ENCODE data around the gene TMEM131.

Gene TMEM131

GRCh38 chr2:97999536-97999935 lies 3.8 kb upstream of the TMEM131 start:
- 90% methylated on average over 3 of the region's 3 CpGs for WGBS
- H3K9ac ChIP-seq (ENCODE audit: low read depth, low read length): no peak overlapping the region

DNA sequence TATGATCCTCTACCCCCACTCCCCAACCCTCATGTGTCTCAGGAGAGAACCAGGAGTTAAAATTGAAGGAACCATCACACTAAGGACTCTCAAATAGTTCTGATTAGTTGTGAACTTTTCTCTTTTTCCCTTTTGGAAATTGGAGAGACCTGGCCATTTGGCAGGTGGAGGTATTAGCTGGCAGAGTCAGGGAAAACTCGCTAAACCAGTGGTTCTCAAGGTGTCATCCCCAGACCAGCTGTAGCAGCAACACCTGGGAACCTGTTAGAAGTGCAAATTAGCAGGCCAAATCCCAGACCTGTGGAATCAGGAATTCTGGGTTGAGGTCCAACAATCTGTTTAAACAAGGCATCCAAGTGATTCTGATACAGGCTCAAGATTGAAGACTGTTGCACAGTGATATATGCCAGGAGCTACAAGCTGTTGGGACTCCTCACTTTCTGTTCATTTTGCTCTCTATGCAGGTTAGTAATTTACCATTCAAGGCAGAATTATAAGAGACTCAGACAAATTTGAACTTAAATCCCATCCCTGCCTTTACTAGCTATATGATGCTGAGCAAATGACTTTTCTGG lies 2.8 kb upstream of the TMEM131 start:
- Histone ChIP-seq H3K9ac (ENCODE audit: low read depth, low read length) (no peak overlapping the region), H3K4me3 (ENCODE audit: low read length) (no peak overlapping the region), H3K27ac (ENCODE audit: low read depth, low read length) (no peak overlapping the region), H3K27me3 (ENCODE audit: insufficient read depth, low read length) (no peaks in the 10 kb centered on the region), H3K9me3 (ENCODE audit: insufficient read depth, low read depth, low read length) (no peaks in the 10 kb centered on the region), H3K4me1 (ENCODE audit: insufficient read depth, low read length) (peaks cover 12% of the 10 kb centered on the region), H3K36me3 (ENCODE audit: insufficient read depth, low read length) (no peaks in the 10 kb centered on the region)
- WGBS: 90% methylated on average over 1 of the region's 1 CpG

More at GRCh38 chr2:97999536-97999935, 3.8 kb upstream of the TMEM131 start:
- Histone ChIP-seq H3K9me3 (ENCODE audit: insufficient read depth, low read depth, low read length) (no peaks in the 10 kb centered on the region), H3K27me3 (ENCODE audit: insufficient read depth, low read length) (no peaks in the 10 kb centered on the region), H3K27ac (ENCODE audit: low read depth, low read length) (no peak overlapping the region), H3K36me3 (ENCODE audit: insufficient read depth, low read length) (no peaks in the 10 kb centered on the region), H3K4me1 (ENCODE audit: insufficient read depth, low read length) (peaks cover 2% of the 10 kb centered on the region; the same call in 1 of the 2 replicates), H3K4me3 (ENCODE audit: low read length) (no peak overlapping the region)

DNA sequence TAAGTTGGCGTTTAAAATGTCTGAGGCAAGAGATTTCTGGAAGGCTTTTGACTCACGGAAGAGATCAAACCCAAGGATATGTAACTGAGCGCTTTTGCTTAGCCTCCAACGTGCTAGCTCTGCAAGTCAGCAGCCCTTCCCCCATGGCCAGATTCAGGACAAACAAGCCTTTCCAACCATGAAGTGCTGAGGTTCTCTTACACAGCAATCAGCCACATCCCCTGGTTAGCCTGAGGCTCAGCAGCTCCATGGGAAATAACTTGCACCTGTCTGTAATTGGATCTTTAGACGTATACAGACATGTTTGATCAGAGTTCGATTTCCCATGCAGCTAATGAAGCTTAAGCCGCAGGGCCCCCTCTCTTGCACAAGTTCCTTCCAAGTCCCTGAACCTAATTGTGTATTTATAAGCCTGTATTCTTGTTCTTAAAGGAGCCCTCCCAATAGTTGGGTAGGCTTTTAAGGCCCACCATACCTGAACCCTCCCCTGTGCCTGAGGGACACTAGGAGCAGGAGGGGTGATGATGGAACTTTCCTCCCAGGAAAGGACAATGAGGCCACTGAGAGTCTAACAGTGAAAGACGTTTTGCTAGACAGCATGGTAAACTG lies 2.1 kb upstream of the TMEM131 start:
- H3K4me3 ChIP-seq (ENCODE audit: low read length): no peak overlapping the region
- no peaks in the 10 kb centered on the region for H3K27me3 ChIP-seq (ENCODE audit: insufficient read depth, low read length)
- WGBS: 84% methylated on average over 8 of the region's 8 CpGs
- no peaks in the 10 kb centered on the region for H3K9me3 ChIP-seq (ENCODE audit: insufficient read depth, low read depth, low read length)
- H3K36me3 ChIP-seq (ENCODE audit: insufficient read depth, low read length): no peaks in the 10 kb centered on the region
- no peak overlapping the region for H3K9ac ChIP-seq (ENCODE audit: low read depth, low read length)
- no peak overlapping the region for H3K27ac ChIP-seq (ENCODE audit: low read depth, low read length)
- H3K4me1 ChIP-seq (ENCODE audit: insufficient read depth, low read length): peaks cover 15% of the 10 kb centered on the region

GRCh38 chr2:97996679-97997078 lies 931 bp upstream of the TMEM131 start:
- 93% methylated on average over 18 of the region's 19 CpGs for WGBS
- Histone ChIP-seq H3K27me3 (ENCODE audit: insufficient read depth, low read length) (no peaks in the 10 kb centered on the region), H3K36me3 (ENCODE audit: insufficient read depth, low read length) (no peaks in the 10 kb centered on the region), H3K4me1 (ENCODE audit: insufficient read depth, low read length) (peaks cover 15% of the 10 kb centered on the region), H3K9ac (ENCODE audit: low read depth, low read length) (no peak overlapping the region), H3K27ac (ENCODE audit: low read depth, low read length) (no peak overlapping the region), H3K9me3 (ENCODE audit: insufficient read depth, low read depth, low read length) (no peaks in the 10 kb centered on the region), H3K4me3 (ENCODE audit: low read length) (peak overlapping the region; percentile 92)

DNA sequence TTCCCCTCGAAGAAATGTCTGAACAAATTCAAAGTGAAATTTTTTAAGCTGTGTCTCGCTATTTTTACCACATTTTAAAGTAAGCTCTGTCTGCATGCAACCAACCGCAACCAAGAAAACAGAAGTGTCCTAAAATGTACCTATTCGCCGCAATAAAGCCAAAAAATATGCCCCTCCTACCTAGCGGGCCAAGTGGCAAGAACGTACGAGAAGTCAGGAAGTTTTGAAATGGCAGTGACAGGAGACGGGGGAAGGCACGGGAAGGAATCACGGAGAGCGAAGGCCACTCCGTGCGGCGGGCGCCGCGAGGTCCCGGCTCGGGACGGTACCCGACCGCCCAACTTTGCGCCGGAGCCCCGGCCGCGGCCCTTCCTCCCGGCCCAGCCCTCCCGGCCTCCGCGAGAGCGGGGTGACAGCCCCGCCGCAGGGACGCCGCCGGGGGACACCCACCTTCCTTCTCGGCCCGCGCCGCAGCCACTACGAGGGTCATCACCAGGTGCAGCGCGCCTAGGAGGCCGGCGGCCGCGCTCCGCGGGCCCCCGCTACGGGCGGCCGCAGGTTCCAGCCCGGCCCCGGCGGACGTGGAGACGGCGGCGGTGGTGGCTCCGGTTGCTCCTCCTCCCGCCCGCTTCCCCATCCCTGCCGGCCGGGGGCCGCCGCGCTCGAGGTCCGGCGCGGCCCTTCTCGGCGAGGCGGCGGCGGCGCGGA lies 568 bp downstream of the TMEM131 start:
- H3K27me3 ChIP-seq (ENCODE audit: insufficient read depth, low read length): no peaks in the 10 kb centered on the region
- H3K36me3 ChIP-seq (ENCODE audit: insufficient read depth, low read length): no peaks in the 10 kb centered on the region
- H3K9ac ChIP-seq (ENCODE audit: low read depth, low read length): peak overlapping the region; percentile 92
- WGBS: under 1% methylated on average over 81 of the region's 81 CpGs
- peak overlapping the region; percentile 92 for H3K4me3 ChIP-seq (ENCODE audit: low read length)
- peaks cover 21% of the 10 kb centered on the region for H3K4me1 ChIP-seq (ENCODE audit: insufficient read depth, low read length)
- H3K9me3 ChIP-seq (ENCODE audit: insufficient read depth, low read depth, low read length): no peaks in the 10 kb centered on the region
- peak overlapping the region; percentile 97 for H3K27ac ChIP-seq (ENCODE audit: low read depth, low read length)

GRCh38 chr2:97994476-97994875 lies 1.3 kb downstream of the TMEM131 start:
- no peaks in the 10 kb centered on the region for H3K9me3 ChIP-seq (ENCODE audit: insufficient read depth, low read depth, low read length)
- 12% methylated on average over 3 of the region's 4 CpGs for WGBS
- peaks cover 21% of the 10 kb centered on the region for H3K4me1 ChIP-seq (ENCODE audit: insufficient read depth, low read length)
- no peak overlapping the region for H3K27ac ChIP-seq (ENCODE audit: low read depth, low read length)
- H3K9ac ChIP-seq (ENCODE audit: low read depth, low read length): peak overlapping the region; percentile 92; the same call in 1 of the 2 replicates
- H3K4me3 ChIP-seq (ENCODE audit: low read length): peak overlapping the region; percentile 92
- no peaks in the 10 kb centered on the region for H3K36me3 ChIP-seq (ENCODE audit: insufficient read depth, low read length)
- H3K27me3 ChIP-seq (ENCODE audit: insufficient read depth, low read length): no peaks in the 10 kb centered on the region

DNA sequence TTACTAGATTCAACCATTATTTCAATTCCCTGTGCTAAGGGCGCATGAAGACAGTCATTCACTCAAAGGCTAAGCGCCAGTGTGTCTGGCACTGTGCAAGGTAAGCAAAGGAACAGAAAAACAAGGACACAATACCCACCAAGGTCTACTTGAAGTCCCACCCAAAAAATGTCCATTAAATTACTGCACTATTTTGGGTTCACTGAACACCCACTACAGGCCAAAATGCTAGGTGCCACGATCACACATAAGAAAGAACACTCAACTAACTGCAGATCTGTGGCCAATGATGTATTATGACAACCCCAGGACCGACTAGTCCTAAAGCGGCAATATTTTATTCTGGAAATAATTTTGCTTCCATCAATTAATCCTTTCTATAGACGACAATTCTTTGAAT lies 1.8 kb downstream of the TMEM131 start:
- Histone ChIP-seq H3K9ac (ENCODE audit: low read depth, low read length) (no peak overlapping the region), H3K27ac (ENCODE audit: low read depth, low read length) (no peak overlapping the region), H3K27me3 (ENCODE audit: insufficient read depth, low read length) (no peaks in the 10 kb centered on the region), H3K4me1 (ENCODE audit: insufficient read depth, low read length) (peaks cover 21% of the 10 kb centered on the region), H3K36me3 (ENCODE audit: insufficient read depth, low read length) (no peaks in the 10 kb centered on the region), H3K9me3 (ENCODE audit: insufficient read depth, low read depth, low read length) (no peaks in the 10 kb centered on the region), H3K4me3 (ENCODE audit: low read length) (peak overlapping the region; percentile 92)
- 78% methylated on average over 5 of the region's 6 CpGs for WGBS

DNA sequence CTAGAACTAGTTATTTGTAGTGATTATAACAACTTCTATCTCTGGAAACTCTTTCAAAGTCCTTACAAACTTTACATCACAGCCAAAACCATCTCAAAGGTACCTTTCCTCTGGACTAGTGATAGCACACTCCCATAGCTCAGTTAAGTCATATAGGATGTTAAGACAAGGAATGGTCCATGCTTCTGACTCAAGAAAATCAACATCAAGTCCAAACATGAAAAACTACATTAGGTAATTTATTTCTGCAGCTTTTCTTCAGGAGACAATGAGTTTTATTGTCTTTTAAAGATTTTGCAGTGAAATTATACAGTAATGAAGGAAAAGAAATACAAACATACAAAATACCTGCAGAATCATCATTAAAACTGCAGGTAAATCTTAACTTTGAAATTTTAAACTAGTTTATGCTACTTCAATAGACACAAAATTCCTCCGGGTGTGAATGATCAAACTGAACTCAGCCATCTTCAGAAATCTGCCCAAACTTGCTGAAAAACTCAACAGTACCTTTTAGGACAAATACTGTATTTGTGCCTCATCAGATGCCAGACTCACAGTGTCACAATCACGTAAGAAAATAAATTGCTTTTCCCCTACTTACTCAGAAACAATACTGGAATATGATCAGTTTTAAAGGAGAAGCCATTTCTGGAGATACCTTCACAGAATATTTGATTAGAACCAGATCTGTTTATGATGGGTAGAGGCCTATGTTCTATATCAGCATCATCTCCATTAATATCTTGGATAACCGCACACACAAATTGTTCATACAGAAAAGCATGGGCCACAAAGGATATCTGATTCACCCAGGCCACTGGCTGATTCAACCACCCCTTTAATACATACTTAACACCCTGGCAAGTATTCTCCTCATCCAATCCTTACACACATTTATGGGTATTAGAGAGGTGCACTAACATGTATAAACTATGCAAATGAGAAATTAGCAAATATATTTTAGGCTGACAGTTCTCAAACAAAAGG lies 2.6 kb downstream of the TMEM131 start:
- no peak overlapping the region for H3K9ac ChIP-seq (ENCODE audit: low read depth, low read length)
- WGBS: 96% methylated on average over 3 of the region's 3 CpGs
- H3K4me3 ChIP-seq (ENCODE audit: low read length): peak overlapping the region; percentile 92
- H3K36me3 ChIP-seq (ENCODE audit: insufficient read depth, low read length): no peaks in the 10 kb centered on the region
- H3K27me3 ChIP-seq (ENCODE audit: insufficient read depth, low read length): no peaks in the 10 kb centered on the region
- H3K9me3 ChIP-seq (ENCODE audit: insufficient read depth, low read depth, low read length): 0 out of 2 replicates have a peak, but pooled peaks cover 7% of the 10 kb centered on the region
- peaks cover 21% of the 10 kb centered on the region for H3K4me1 ChIP-seq (ENCODE audit: insufficient read depth, low read length)
- no peak overlapping the region for H3K27ac ChIP-seq (ENCODE audit: low read depth, low read length)

- peaks cover 7% of the 10 kb centered on the region; the same call in 1 of the 2 replicates for H3K9me3 ChIP-seq (ENCODE audit: insufficient read depth, low read depth, low read length)
- peaks cover 21% of the 10 kb centered on the region for H3K4me1 ChIP-seq (ENCODE audit: insufficient read depth, low read length)
- H3K4me3 ChIP-seq (ENCODE audit: low read length): no peak overlapping the region
- H3K9ac ChIP-seq (ENCODE audit: low read depth, low read length): no peak overlapping the region
- no peaks in the 10 kb centered on the region for H3K27me3 ChIP-seq (ENCODE audit: insufficient read depth, low read length)
- no peaks in the 10 kb centered on the region for H3K36me3 ChIP-seq (ENCODE audit: insufficient read depth, low read length)
- no peak overlapping the region for H3K27ac ChIP-seq (ENCODE audit: low read depth, low read length)
- 87% methylated on average over 7 of the region's 7 CpGs for WGBS
Measured at GRCh38 chr2:97991081-97991856, 4.5 kb downstream of the TMEM131 start.

DNA sequence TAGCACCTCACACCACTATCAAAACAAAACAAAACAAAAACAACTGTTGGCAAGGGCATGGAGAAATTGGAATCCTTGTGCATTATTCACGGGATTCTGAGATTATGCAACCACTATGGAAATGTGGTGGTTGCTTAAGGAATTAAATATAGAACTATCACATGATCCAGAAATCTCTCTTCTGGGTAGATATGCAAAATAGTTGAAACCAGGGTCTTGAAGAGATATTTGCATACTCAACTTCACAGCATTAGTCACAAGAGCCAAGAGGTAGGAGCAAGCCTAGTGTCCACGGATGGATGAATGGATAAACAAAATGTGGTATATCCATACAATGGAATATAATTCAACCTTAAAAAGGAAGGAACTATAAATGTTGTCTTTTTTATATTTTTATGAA lies 7.0 kb downstream of the TMEM131 start:
- no peak overlapping the region for H3K4me3 ChIP-seq (ENCODE audit: low read length)
- no peaks in the 10 kb centered on the region for H3K27me3 ChIP-seq (ENCODE audit: insufficient read depth, low read length)
- peaks cover 7% of the 10 kb centered on the region; the same call in 1 of the 2 replicates for H3K9me3 ChIP-seq (ENCODE audit: insufficient read depth, low read depth, low read length)
- no peak overlapping the region for H3K9ac ChIP-seq (ENCODE audit: low read depth, low read length)
- H3K27ac ChIP-seq (ENCODE audit: low read depth, low read length): no peak overlapping the region
- peaks cover 13% of the 10 kb centered on the region; the same call in 1 of the 2 replicates for H3K4me1 ChIP-seq (ENCODE audit: insufficient read depth, low read length)
- no peaks in the 10 kb centered on the region for H3K36me3 ChIP-seq (ENCODE audit: insufficient read depth, low read length)
- 100% methylated on average over 1 of the region's 2 CpGs for WGBS

Data from HUES64 (cell line).